ENCODE measurements around the gene IRF8. TPM values are rescaled to one million over a fixed set of nuclear protein-coding genes. Genes with fewer than 3 reads are reported as not detected.
A peak's percentile ranks its signal among the peaks of the same experiment; 100 is the strongest.

IRF8 gene
- total and polyA plus RNA-seq, 5 donors from 2014 or later: 0.78 to 4.4 (median 3.8) TPM

DNA sequence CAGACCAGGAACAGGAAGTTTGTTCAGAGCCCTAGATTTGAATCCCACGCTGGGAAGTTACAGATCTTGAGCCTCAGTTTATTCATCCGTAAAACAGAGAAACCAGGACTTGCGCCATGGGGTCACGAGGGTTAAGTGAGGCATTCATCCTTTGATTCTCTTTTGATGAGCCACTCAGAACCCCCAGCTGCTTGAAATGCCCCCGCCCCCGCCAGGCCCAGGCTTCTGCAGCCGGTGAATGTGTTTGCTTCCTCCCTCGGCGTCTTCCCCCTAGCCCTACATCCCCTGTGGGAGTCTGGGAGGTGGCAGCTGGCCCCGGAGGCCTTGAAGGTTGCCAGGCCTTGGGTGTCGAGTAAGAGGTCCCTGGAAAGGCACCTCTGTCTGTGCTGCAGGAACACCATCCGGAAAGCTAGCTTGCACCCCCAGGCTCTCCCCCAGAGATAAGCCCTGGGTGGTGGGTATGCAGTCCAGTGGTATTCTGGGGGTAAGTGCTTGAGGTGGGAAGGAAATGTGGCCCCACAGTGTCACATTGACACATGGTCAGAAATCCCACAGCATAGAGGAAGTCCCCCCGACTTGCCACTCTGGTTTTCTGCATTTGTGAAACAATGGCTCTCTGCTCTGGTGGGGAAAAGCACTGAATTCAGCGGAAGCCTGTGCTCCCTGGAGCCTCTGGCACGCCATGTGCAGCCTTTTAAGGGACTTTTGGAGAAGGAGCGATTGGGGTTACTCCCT lies 14.9 kb downstream of the IRF8 start:
- Mint-ChIP-seq H3K27ac (no peak overlapping the region), H3K27me3 (no peaks in the 10 kb centered on the region), H3K4me3 (no peak overlapping the region), H3K9me3 (no peaks in the 10 kb centered on the region), H3K4me1 (no peaks in the 10 kb centered on the region), H3K36me3 (no peaks in the 10 kb centered on the region)
- no peak for DNase-seq
- Histone ChIP-seq H3K9me3 (ENCODE audit: control insufficient read depth in 2 of 2, low read length in 2 of 2) (no peaks in the 10 kb centered on the region), H3K36me3 (ENCODE audit: control insufficient read depth, insufficient read depth, low read length) (no peaks in the 10 kb centered on the region), H3K27ac (ENCODE audit: insufficient read depth, low read length, poor library complexity, severe bottlenecking) (no peak overlapping the region), H3K4me3 (ENCODE audit: low read depth, low read length) (no peak overlapping the region), H3K27me3 (ENCODE audit: control insufficient read depth, insufficient read depth, low read length) (no peaks in the 10 kb centered on the region), H3K4me1 (ENCODE audit: control insufficient read depth, insufficient read depth, low read length, poor library complexity, severe bottlenecking) (no peaks in the 10 kb centered on the region)
- no peak for ATAC-seq (ENCODE audit: low read depth in 2 of 2)

- Mint-ChIP-seq H3K27me3 (no peaks in the 10 kb centered on the region), H3K27ac (no peak overlapping the region), H3K36me3 (no peaks in the 10 kb centered on the region), H3K9me3 (no peaks in the 10 kb centered on the region), H3K4me1 (no peaks in the 10 kb centered on the region), H3K4me3 (no peak overlapping the region)
- no peak for ATAC-seq (ENCODE audit: low read depth in 2 of 2)
- Histone ChIP-seq H3K36me3 (ENCODE audit: control insufficient read depth, insufficient read depth, low read length) (no peaks in the 10 kb centered on the region), H3K9me3 (ENCODE audit: control insufficient read depth in 2 of 2, low read length in 2 of 2) (no peaks in the 10 kb centered on the region), H3K27me3 (ENCODE audit: control insufficient read depth, insufficient read depth, low read length) (no peaks in the 10 kb centered on the region), H3K27ac (ENCODE audit: insufficient read depth, low read length, poor library complexity, severe bottlenecking) (no peak overlapping the region), H3K4me3 (ENCODE audit: low read depth, low read length) (no peak overlapping the region), H3K4me1 (ENCODE audit: control insufficient read depth, insufficient read depth, low read length, poor library complexity, severe bottlenecking) (no peaks in the 10 kb centered on the region)
- DNase-seq: no peak
Measured at GRCh38 chr16:85914423-85914794, 15.4 kb downstream of the IRF8 start.

DNA sequence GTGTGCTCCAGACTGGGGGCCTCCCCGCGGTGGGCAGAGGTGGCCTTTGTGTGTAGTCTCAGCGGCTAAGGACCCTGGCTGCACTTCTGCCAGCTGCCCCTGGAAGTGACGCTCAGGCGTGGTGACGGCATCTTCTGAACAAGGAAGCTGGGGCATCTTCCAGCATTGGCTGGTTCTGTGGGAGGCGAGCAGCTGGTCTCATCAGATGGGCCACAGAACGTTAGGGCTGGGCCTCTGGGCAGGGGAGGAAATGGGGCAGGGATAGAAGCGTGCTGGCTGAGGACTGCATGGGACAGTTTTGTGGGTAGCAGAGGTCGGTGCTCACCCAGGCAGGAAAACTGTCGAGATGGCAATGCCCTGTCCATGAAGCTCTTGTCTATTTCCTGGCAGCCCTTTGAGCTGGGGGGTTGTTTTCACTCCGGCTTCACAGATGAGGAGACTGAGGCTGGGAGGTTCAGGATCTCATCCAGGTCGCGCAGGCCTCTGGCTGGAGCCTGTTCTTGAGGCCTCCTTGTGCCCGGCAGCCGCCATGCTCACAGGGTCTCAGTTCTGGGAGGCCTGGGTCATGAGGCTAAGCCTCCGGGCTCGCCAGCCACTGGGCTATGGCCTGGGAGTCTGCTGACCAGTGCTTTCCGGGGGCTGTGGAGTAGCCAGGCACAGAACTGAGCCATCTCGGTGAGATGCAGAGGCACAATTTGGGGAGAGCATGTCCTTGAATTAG lies 16.3 kb downstream of the IRF8 start:
- Mint-ChIP-seq H3K27me3 (no peaks in the 10 kb centered on the region), H3K4me1 (no peaks in the 10 kb centered on the region), H3K9me3 (no peaks in the 10 kb centered on the region), H3K4me3 (no peak overlapping the region), H3K27ac (no peak overlapping the region), H3K36me3 (no peaks in the 10 kb centered on the region)
- Histone ChIP-seq H3K27ac (ENCODE audit: insufficient read depth, low read length, poor library complexity, severe bottlenecking) (no peak overlapping the region), H3K4me3 (ENCODE audit: low read depth, low read length) (no peak overlapping the region), H3K27me3 (ENCODE audit: control insufficient read depth, insufficient read depth, low read length) (no peaks in the 10 kb centered on the region), H3K36me3 (ENCODE audit: control insufficient read depth, insufficient read depth, low read length) (no peaks in the 10 kb centered on the region), H3K9me3 (ENCODE audit: control insufficient read depth in 2 of 2, low read length in 2 of 2) (no peaks in the 10 kb centered on the region), H3K4me1 (ENCODE audit: control insufficient read depth, insufficient read depth, low read length, poor library complexity, severe bottlenecking) (no peaks in the 10 kb centered on the region)
- ATAC-seq (ENCODE audit: low read depth in 2 of 2) (no peak), DNase-seq (no peak)

- Histone ChIP-seq H3K27ac (ENCODE audit: insufficient read depth, low read length, poor library complexity, severe bottlenecking) (no peak overlapping the region), H3K36me3 (ENCODE audit: control insufficient read depth, insufficient read depth, low read length) (no peaks in the 10 kb centered on the region), H3K4me1 (ENCODE audit: control insufficient read depth, insufficient read depth, low read length, poor library complexity, severe bottlenecking) (no peaks in the 10 kb centered on the region), H3K27me3 (ENCODE audit: control insufficient read depth, insufficient read depth, low read length) (no peaks in the 10 kb centered on the region), H3K9me3 (ENCODE audit: control insufficient read depth in 2 of 2, low read length in 2 of 2) (no peaks in the 10 kb centered on the region), H3K4me3 (ENCODE audit: low read depth, low read length) (no peak overlapping the region)
- no peak overlapping the region for H3K27ac Mint-ChIP-seq
- DNase-seq (no peak), ATAC-seq (ENCODE audit: low read depth in 2 of 2) (no peak)
- peaks cover 0 to 2% (median 0%) of the 10 kb centered on the region in 7 donors for H3K9me3 Mint-ChIP-seq
- no peaks in the 10 kb centered on the region for H3K27me3 Mint-ChIP-seq
- H3K4me3 Mint-ChIP-seq: no peak overlapping the region
- H3K36me3 Mint-ChIP-seq: peaks cover 6% of the 10 kb centered on the region
- H3K4me1 Mint-ChIP-seq: no peaks in the 10 kb centered on the region
Measured at GRCh38 chr16:85916141-85916890, 17.4 kb downstream of the IRF8 start.

DNA sequence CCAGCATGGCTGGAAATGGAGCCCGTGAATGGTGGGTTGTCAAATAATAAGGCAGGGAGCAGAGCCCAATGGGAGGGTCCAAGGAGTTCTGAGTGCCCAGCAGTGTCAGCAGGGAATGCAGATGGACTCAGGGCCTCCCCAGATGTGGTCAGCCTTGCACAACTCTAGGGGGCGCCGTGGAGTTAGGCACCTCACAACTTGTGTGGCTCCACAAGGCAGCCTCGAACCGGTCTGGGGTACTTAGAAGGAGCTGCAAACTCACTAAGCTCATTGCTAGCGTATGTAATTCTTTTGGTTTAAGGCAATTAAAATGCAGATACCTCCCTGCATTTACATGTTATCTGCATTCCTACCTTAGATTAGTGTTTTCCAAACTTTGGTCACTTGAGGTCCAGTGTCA lies 18.1 kb downstream of the IRF8 start:
- Mint-ChIP-seq H3K36me3 (peaks cover 6% of the 10 kb centered on the region), H3K4me1 (no peaks in the 10 kb centered on the region), H3K9me3 (peaks cover 0 to 2% (median 0%) of the 10 kb centered on the region in 7 donors), H3K27ac (no peak overlapping the region), H3K4me3 (no peak overlapping the region), H3K27me3 (no peaks in the 10 kb centered on the region)
- no peak for ATAC-seq (ENCODE audit: low read depth in 2 of 2)
- Histone ChIP-seq H3K4me3 (ENCODE audit: low read depth, low read length) (no peak overlapping the region), H3K36me3 (ENCODE audit: control insufficient read depth, insufficient read depth, low read length) (no peaks in the 10 kb centered on the region), H3K9me3 (ENCODE audit: control insufficient read depth in 2 of 2, low read length in 2 of 2) (no peaks in the 10 kb centered on the region), H3K27me3 (ENCODE audit: control insufficient read depth, insufficient read depth, low read length) (no peaks in the 10 kb centered on the region), H3K4me1 (ENCODE audit: control insufficient read depth, insufficient read depth, low read length, poor library complexity, severe bottlenecking) (no peaks in the 10 kb centered on the region), H3K27ac (ENCODE audit: insufficient read depth, low read length, poor library complexity, severe bottlenecking) (no peak overlapping the region)
- DNase-seq: no peak

DNA sequence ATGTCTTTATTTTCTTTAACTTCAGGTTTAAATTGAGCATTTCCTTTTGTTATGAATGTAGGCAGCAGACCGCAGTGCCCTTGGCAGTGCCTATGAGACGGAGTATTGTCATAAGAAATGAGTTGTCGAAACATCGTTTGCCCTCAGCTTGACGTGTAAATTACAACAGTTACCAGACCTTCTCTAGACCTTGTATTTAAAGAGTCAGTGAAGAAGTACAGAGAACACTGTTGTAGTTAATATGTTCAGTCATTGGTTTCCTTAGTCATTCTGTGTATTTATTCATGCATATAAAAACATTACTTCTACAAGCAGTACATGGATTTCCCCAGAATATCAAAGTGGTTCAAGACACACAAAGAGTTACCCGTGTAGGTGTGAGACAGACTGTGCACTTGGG lies 19.0 kb downstream of the IRF8 start:
- Histone ChIP-seq H3K27ac (ENCODE audit: insufficient read depth, low read length, poor library complexity, severe bottlenecking) (no peak overlapping the region), H3K4me3 (ENCODE audit: low read depth, low read length) (no peak overlapping the region), H3K4me1 (ENCODE audit: control insufficient read depth, insufficient read depth, low read length, poor library complexity, severe bottlenecking) (no peaks in the 10 kb centered on the region), H3K36me3 (ENCODE audit: control insufficient read depth, insufficient read depth, low read length) (no peaks in the 10 kb centered on the region), H3K27me3 (ENCODE audit: control insufficient read depth, insufficient read depth, low read length) (no peaks in the 10 kb centered on the region), H3K9me3 (ENCODE audit: control insufficient read depth in 2 of 2, low read length in 2 of 2) (no peaks in the 10 kb centered on the region)
- DNase-seq: no peak
- no peak overlapping the region for H3K27ac Mint-ChIP-seq
- H3K9me3 Mint-ChIP-seq: peaks cover 0 to 2% (median 0%) of the 10 kb centered on the region in 7 donors
- peak in 1 of 2 donors; percentile 17 for ATAC-seq (ENCODE audit: low read depth in 2 of 2)
- no peaks in the 10 kb centered on the region for H3K27me3 Mint-ChIP-seq
- H3K4me1 Mint-ChIP-seq: no peaks in the 10 kb centered on the region
- peaks cover 6% of the 10 kb centered on the region for H3K36me3 Mint-ChIP-seq
- H3K4me3 Mint-ChIP-seq: no peak overlapping the region

GRCh38 chr16:85918436-85918835 lies 19.5 kb downstream of the IRF8 start:
- H3K4me3 ChIP-seq (ENCODE audit: low read depth, low read length): no peak overlapping the region
- Mint-ChIP-seq H3K36me3 (peaks cover 6% of the 10 kb centered on the region), H3K4me3 (no peak overlapping the region), H3K27ac (no peak overlapping the region), H3K27me3 (no peaks in the 10 kb centered on the region), H3K9me3 (peaks cover 0 to 2% (median 0%) of the 10 kb centered on the region in 7 donors), H3K4me1 (no peaks in the 10 kb centered on the region)
- no peak for ATAC-seq (ENCODE audit: low read depth in 2 of 2)
- H3K4me1 ChIP-seq (ENCODE audit: control insufficient read depth, insufficient read depth, low read length, poor library complexity, severe bottlenecking): no peaks in the 10 kb centered on the region
- DNase-seq: no peak
- H3K36me3 ChIP-seq (ENCODE audit: control insufficient read depth, insufficient read depth, low read length): no peaks in the 10 kb centered on the region
- no peaks in the 10 kb centered on the region for H3K27me3 ChIP-seq (ENCODE audit: control insufficient read depth, insufficient read depth, low read length)
- H3K9me3 ChIP-seq (ENCODE audit: control insufficient read depth in 2 of 2, low read length in 2 of 2): no peaks in the 10 kb centered on the region
- no peak overlapping the region for H3K27ac ChIP-seq (ENCODE audit: insufficient read depth, low read length, poor library complexity, severe bottlenecking)

Data from CD4-positive, CD25-positive, alpha-beta regulatory T cell (primary cell).